PC-3 (cell line): Measurements from ENCODE around the gene PLPPR3.

Experiments
- CTCF ChIP-seq: fragments of 300-600 bp; sonication (generic); conservative IDR thresholded peaks from 2 replicates; pipeline ENCODE4 v1.5.1; 2017; ENCODE audit warnings: antibody characterized with exemption, low read depth, mild to moderate bottlenecking, low read length
- EZH2 ChIP-seq: fragments of 300-600 bp; sonication (generic); IDR thresholded peaks from one replicate; pipeline ENCODE4 v1.6.1; 2017; ENCODE audit warnings: antibody characterized with exemption, mild to moderate bottlenecking, low read length; ENCODE audit not compliant: unreplicated experiment

DNA sequence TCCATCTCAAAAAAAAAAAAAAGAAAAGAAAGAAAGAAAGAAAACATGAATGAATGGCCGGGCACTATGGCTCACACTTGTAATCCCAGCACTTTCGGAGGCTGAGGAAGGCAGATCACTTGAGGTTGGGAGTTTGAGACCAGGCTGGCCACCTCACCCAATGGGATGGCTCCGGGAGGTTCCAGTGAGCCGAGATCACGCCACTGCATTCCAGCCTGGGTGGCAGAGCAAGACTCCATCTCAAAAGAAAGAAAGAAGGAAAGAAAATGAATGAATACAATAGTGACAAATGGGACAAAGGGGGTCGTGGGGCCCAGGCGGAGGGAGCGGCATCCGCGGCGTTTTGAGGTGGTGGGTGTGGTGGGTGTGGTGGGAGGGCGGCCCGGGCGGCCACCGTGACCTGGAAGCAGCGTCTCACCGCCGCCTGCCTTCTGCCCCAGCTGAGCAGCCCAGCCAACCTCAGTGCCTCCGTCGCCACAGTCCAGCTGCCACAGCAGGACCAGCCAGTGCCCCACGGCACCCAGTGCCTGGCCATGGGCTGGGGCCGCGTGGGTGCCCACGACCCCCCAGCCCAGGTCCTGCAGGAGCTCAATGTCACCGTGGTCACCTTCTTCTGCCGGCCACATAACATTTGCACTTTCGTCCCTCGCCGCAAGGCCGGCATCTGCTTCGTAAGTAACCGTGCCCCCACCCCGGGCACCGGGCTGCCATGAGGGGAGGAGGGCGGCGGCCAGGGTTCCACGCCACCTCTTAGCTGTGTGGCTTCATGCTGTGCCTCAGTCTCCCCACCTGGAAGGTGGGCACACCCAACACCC is 24.2 kb upstream of the PLPPR3 start:
- TF ChIP-seq EZH2 (no peak), CTCF (no peak)
